GM21723 (cell line): ENCODE data around the gene PXDN.
"Not testable (repeated sequence)": the region's sequence is repeated elsewhere in the genome, so short reads cannot be mapped to it uniquely, and the experiment has no call there.

Experiments used
- ATAC-seq: cut with Tn5 transposase; IDR thresholded peaks from one replicate; pipeline ENCODE4 v1.9.1; 2021; ENCODE audit warnings: mild to moderate bottlenecking, moderate library complexity; ENCODE audit not compliant: unreplicated experiment

PXDN gene

GRCh38 chr2:1639086-1639858 lies 105.0 kb downstream of the PXDN start:
- no peak for ATAC-seq

GRCh38 chr2:1638281-1638860 lies 105.9 kb downstream of the PXDN start:
- ATAC-seq = no peak

DNA sequence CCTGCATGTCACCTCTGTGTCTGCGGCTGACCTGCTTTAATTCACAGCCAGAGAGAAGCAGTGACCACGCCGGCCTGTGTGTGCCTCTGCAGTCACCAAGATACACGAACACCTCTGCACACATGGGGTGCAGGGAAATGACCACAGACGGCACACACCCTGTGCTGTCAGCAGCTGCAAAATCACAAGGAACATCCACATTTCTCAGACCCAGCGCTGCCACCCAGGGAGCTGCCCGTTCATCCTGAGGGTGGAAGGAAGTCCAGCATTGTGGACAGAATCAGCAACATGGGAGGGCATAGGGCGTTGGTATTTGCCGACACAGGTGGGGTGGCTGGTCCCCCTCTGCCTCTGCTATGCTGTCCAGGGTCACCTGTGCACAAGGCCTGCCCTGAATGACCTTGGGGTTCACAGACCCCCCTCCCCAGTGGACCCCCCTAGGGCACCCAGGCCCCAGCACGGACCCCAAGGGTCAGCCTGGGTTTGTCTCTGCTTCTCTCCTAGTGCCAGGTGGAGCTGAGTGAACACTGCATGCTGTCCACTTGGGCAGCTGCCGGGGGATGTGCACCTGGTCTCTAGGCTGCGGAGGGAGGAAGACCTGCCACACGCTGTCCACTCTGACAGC lies 107.4 kb downstream of the PXDN start:
- no peak for ATAC-seq

DNA sequence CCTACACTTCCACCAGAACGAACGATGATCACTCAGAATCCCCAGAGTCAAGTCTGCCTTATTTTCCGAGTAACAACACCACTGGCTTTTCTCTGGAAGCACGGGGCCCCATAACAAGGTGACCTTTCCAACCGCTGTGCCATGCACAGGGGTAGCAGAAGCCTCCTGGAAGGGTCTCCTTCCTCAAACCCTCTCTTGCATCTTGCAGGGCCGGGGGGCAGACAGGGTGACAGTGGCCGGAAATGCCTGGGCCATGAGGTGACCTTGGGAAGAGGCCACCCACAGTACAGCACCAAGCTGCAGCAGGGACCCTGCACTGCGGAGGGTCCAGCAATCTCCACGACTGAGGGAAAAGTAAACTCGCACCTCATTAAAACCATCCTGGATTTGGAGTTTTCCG lies 108.5 kb downstream of the PXDN start:
- ATAC-seq = no peak

- no peak for ATAC-seq
These were observed 109.5 kb downstream of the PXDN start for GRCh38 chr2:1634681-1635341.

DNA sequence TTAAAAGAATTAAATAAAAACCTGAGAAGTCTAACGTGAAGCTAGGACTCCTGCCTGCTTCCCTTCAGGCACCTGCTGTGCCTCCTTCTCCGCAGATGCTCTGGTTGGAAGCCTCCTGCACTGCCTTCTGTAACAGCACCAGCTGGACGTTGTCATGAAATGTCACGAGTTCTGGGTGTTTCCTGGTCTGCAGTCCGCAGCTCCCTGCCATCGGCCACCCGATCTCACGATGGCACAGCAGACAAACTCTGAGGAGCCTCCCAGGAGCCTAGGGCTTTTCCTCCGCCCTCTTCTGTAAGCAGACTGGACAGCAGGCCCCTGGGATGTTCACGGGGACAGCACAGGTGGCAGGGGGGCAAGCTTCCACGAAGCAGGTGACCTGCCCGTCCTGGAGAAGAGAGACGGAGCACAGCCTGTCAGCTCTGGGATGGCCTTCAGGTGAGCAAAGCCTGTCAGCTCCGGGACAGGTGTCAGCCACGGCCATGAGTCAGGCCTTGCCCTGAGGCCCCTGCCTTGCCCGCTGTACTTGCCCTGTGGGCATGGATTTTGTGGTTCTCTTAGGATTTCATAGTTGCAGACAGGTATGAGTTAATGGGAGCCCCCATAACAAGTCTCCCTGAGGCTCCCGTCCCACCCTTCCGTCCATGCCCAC lies 110.3 kb downstream of the PXDN start:
- no peak for ATAC-seq

GRCh38 chr2:1633092-1633671 lies 111.1 kb downstream of the PXDN start:
- ATAC-seq = no peak

DNA sequence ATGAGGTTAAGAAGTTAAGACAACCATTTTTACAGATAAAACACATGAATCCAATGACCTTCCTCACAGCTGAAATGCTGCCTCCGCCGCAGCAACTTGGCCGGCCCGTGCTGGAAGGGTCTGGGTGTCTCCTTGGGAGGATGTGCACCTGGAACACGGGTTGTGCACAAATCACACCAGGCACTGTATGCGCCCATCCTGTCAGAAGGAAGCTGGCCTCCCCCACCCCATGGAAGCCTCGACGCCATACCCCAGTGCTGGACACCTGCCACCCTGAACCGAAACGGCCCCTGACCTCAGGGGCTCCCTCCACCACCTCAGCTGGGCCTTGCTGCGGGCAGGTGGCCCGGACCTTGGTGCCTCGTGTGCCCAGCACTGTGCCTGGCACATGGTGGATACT lies 111.8 kb downstream of the PXDN start:
- ATAC-seq = no peak

DNA sequence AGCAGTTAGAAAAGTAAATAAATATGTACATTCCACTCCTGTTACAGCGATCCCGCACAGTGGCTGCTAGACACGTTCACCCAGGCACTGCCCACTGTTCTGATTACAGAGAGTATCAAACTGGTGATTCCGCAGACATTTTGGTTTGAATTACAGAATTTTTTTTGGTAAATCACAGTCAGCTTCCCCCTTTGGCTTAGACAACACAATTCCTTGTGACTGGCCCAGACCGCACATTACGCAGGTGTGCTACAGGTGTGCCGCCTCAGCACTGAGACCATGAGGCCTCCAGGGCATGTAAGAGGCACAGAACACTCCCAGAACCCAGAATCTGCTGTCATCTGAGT lies 112.3 kb downstream of the PXDN start:
- no peak for ATAC-seq

DNA sequence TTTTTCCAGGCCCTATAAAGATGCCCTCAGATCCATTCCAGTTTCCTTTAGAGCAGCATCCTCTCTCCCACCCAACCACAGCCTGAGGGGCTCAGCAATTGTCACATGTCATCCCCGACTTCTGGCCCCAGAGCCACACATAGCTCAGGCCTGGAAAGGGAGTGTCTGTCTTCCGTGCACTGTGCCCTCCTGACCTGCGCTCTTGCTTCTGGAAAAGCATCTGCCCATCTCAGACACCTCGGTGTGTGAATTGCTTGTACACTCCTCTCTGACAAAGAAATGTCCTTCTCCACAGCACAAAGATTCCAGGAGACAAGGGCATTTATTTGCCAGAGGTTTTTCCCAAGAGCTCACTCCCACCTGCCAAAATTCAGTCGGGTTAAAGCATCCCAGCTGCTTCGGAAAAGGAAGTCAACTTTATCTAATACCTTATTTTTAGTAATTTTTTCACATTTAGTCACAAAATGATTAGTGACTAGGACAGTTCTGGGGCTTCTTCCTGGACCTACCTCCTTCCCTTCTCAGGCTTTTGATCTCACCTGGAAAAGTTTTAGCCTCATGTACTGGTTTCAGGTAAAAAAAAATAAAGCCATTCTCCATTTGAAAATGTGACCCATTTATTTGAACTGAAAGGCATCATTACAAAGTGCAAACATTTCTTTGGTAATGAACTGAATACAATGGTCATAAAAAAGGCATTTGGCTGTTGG lies 112.9 kb downstream of the PXDN start:
- ATAC-seq = no peak

DNA sequence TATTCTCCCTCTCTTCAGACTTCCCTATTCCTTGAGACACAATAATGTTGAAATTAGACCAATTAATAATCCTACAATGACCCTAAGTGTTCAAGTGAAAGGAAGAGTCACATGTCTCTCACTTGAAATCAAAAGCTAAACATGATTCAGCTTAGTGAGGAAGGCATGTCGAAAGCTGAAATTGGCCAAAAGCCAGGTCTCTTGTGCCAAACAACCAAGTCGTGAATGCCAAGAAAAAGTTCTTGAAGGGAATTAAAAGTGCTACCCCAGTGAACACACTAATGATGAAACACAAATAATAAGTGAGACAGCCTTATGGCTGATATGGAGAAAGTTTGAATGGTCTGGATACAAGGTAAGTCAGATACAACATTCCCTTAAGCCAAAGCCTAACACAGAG lies 115.4 kb downstream of the PXDN start:
- no peak for ATAC-seq

DNA sequence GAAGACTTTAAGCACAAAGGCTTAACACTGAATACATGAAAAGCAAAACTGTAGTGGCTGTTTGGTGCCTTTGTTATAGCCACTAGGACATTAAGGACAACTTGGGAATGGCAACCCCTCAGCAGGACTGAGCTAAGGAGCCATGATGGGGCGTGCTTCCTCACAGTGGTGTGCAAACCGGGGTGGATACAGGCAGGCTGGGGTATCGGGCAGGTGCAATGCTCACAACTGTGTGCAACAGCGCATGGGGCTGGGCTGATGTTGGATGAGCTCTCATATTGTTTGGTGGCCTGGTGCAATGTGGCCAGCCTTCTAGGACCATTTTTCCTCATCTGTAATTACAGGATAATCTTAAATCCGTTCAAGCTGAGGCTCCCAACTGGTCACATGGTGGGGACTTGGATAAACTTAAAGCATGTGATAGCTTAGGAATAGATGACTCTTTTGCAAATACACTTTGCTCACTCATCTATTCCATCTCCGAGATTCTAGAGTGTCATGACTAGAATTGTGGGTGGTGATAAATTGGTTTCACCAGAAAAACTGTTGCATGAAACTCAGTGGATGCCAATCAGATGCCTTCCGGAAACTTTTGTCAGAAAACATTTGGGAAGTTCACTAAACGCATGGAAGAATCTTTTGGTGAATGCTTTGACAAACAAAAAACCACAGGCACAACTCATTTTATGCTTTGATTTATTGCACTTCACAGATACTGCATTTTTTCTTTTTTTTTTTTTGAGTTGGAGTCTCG lies 116.5 kb downstream of the PXDN start:
- no peak for ATAC-seq

DNA sequence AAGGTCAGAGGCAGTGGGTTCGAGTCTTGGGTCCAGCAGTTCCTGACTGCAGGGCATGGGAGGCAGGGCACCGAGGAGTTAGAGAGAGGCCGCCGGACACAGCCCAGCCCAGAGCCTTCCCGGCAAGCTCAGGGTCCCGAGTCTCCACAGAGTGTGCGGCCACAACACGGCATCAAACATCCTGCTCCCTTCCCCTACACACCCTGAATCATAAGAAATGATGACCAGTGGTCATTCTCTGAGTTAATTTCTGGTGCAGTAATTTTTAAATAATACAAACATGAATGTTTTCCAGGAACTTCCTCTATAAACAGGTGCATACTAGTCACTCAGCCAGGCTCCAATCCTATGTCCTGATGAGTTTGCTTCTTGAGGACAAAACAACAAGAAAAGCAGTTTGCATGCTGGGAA lies 118.0 kb downstream of the PXDN start:
- ATAC-seq = no peak

DNA sequence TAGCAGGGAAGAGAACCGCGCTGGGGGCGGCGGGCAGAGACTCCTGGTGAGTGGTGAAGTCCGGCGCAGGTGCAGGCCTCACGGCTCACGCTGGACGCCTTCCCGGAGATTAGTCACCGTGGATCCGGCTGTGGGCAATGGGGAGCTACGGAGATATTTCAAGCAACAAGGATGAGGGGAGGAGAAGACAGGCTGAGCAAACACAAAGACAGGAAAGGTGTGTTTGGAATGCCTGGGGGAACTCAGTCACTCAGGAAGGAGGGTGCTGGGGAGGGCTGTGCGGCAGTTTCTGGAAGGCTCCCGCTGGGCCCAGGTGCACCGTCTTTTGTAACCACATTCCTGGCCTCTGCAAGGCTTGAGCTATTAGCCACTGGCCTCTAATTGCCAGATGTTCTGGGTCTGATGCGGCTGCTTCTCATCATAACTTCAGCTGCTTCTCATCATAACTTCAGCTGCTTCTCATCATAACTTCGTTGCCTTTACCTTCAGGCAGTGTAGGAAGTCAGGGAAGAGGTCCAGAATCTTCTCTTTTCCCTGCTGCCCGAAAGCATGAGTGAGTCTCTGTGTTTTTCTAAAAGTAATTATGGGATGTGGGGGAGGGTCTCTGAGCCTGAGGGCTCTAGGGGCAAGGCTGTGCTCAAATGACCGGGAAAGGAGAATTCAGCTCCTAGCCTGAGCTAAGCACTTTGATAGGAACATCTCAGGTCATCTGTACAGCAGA lies 118.9 kb downstream of the PXDN start:
- no peak for ATAC-seq

GRCh38 chr2:1623906-1624445 lies 120.3 kb downstream of the PXDN start:
- no peak for ATAC-seq

- ATAC-seq = no peak
These were observed 121.7 kb downstream of the PXDN start for GRCh38 chr2:1622521-1623200.

DNA sequence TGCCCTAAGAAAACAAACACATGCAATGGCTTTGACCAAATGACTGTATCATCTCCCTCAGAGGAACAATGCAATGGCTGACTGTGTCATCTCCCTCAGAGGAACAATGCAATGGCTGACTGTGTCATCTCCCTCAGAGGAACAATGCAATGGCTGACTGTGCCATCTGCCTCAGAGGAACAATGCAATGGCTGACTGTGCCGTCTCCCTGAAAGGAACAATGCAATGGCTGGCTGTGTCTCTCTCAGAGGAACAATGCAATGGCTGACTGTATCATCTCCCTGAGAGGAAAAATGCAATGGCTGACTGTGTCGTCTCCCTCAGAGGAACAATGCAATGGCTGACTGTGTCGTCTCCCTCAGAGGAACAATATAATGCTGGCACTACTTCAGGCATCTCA lies 122.3 kb downstream of the PXDN start:
- ATAC-seq = not testable (repeated sequence)

DNA sequence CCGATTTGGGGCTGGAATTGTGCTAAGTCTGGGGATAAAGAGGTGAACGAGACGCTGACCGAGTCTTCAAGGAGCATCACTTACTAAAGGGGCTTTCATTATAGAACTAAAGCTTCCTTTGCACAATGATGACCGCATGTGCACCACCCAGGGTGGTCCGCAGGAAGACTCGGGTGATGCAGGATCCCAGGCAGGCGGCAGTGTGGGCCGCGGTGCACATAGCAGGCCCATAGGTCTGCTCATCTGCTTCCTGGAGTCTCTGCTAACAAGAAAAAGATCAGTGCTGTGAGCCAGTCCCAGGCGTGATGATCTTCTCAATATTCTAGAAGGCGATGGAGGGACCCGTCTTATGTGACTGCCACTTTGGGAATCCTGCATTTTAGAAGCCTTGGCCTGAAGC lies 122.8 kb downstream of the PXDN start:
- no peak for ATAC-seq
